Measurements from ENCODE around the gene MTCL1.

Gene MTCL1

DNA sequence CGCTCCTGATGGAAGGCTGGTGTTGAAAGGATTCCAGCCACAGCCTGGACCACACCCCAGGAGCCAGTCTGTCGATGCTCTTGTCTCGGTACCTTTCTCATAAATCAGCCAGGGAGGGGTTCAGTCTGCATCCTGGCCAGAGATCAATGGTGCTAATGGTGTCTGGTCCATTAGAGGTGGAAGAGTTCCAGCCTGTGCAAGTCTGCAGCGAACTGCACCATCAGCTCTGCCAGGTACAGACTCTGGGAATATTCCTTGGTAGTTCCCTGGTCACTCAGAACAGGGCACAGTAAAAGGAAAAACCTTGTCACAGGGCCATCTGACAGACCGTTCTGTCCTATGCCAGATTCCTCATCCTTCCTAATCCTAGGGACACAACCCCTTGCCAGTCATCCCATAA is 164.3 kb downstream of the MTCL1 start:
- TF ChIP-seq ZBTB7A (IDR thresholded peaks at IDR 0.05; ENCODE audit: low read depth) (no peak), TAF1 (IDR thresholded peaks at IDR 0.05; ENCODE audit: low read depth) (no peak), TCF12 (IDR thresholded peaks at IDR 0.05; ENCODE audit: low read depth) (no peak), YY1 (IDR thresholded peaks at IDR 0.05; ENCODE audit: low read depth) (no peak), TEAD4 (IDR thresholded peaks at IDR 0.05) (no peak), NFIC (IDR thresholded peaks at IDR 0.05) (no peak), FOXM1 (IDR thresholded peaks at IDR 0.05; ENCODE audit: borderline replicate concordance, low read depth) (no peak), CEBPB (IDR thresholded peaks at IDR 0.05) (no peak)
- TF ChIP-seq, protein P1, sequence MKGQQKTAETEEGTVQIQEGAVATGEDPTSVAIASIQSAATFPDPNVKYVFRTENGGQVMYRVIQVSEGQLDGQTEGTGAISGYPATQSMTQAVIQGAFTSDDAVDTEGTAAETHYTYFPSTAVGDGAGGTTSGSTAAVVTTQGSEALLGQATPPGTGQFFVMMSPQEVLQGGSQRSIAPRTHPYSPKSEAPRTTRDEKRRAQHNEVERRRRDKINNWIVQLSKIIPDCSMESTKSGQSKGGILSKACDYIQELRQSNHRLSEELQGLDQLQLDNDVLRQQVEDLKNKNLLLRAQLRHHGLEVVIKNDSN (IDR thresholded peaks at IDR 0.05), result no peak
- TF ChIP-seq, protein P2, sequence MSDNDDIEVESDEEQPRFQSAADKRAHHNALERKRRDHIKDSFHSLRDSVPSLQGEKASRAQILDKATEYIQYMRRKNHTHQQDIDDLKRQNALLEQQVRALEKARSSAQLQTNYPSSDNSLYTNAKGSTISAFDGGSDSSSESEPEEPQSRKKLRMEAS (IDR thresholded peaks at IDR 0.05), result no peak

DNA sequence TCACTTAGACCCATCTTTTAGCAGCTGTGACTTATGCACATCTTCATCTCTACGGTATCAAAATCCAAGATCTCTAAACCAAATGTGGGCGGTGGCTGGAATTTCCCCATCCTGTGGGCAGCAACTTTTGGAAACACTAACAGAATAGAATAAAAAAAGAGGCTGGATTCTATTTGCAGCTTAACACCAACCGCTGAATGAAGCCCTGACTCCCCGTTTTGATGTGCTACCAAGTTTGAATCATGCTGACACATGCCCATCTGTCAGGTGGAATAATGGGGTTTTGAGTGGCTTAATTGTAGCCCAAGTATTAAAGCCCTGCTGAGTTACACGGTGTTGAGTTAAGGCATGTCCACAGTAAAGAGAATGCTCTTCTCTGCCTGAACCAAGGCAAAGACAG is 165.2 kb downstream of the MTCL1 start:
- TF ChIP-seq NFIC (IDR thresholded peaks at IDR 0.05) (no peak), TEAD4 (IDR thresholded peaks at IDR 0.05) (no peak), YY1 (IDR thresholded peaks at IDR 0.05; ENCODE audit: low read depth) (no peak), TCF12 (IDR thresholded peaks at IDR 0.05; ENCODE audit: low read depth) (no peak), EGR1 (IDR thresholded peaks at IDR 0.05) (no peak)
- TF ChIP-seq, protein P3, sequence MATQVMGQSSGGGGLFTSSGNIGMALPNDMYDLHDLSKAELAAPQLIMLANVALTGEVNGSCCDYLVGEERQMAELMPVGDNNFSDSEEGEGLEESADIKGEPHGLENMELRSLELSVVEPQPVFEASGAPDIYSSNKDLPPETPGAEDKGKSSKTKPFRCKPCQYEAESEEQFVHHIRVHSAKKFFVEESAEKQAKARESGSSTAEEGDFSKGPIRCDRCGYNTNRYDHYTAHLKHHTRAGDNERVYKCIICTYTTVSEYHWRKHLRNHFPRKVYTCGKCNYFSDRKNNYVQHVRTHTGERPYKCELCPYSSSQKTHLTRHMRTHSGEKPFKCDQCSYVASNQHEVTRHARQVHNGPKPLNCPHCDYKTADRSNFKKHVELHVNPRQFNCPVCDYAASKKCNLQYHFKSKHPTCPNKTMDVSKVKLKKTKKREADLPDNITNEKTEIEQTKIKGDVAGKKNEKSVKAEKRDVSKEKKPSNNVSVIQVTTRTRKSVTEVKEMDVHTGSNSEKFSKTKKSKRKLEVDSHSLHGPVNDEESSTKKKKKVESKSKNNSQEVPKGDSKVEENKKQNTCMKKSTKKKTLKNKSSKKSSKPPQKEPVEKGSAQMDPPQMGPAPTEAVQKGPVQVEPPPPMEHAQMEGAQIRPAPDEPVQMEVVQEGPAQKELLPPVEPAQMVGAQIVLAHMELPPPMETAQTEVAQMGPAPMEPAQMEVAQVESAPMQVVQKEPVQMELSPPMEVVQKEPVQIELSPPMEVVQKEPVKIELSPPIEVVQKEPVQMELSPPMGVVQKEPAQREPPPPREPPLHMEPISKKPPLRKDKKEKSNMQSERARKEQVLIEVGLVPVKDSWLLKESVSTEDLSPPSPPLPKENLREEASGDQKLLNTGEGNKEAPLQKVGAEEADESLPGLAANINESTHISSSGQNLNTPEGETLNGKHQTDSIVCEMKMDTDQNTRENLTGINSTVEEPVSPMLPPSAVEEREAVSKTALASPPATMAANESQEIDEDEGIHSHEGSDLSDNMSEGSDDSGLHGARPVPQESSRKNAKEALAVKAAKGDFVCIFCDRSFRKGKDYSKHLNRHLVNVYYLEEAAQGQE (IDR thresholded peaks at IDR 0.05; ENCODE audit: low read depth), result no peak
- TF ChIP-seq, protein P2 (IDR thresholded peaks at IDR 0.05), result no peak

DNA sequence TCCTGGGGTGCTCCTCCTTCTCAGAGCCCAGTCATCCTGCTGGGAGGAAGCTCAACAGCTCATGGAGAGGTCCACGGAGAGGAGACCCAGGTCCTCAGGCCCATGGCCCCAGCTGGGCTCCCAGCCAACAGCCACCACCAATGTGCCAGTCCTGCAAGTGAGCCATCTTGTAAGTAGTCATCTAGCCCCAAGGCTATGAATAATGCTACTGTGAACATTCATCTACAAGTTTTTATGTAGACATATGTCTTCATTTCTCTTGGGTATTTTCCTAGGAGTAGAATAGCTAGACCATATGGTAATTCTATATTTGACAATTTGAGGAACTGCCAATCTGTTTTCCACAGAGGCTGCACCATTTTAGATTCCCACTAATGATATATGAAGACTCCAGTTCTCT is 166.1 kb downstream of the MTCL1 start:
- no peak for TF ChIP-seq TCF12 (IDR thresholded peaks at IDR 0.05; ENCODE audit: low read depth)
- no peak for TF ChIP-seq TEAD4 (IDR thresholded peaks at IDR 0.05)
- TF ChIP-seq, protein P2 (IDR thresholded peaks at IDR 0.05), result no peak
- no peak for TF ChIP-seq EP300 (IDR thresholded peaks at IDR 0.05; ENCODE audit: borderline replicate concordance)
- no peak for TF ChIP-seq CEBPB (IDR thresholded peaks at IDR 0.05)
- TF ChIP-seq YY1 (IDR thresholded peaks at IDR 0.05; ENCODE audit: low read depth), result no peak
- TF ChIP-seq TAF1 (IDR thresholded peaks at IDR 0.05; ENCODE audit: low read depth), result no peak
- TF ChIP-seq ZBTB7A (IDR thresholded peaks at IDR 0.05; ENCODE audit: low read depth), result no peak
- no peak for TF ChIP-seq EGR1 (IDR thresholded peaks at IDR 0.05)
- TF ChIP-seq, protein P3 (IDR thresholded peaks at IDR 0.05; ENCODE audit: low read depth), result no peak
- no peak for TF ChIP-seq CREB1 (IDR thresholded peaks at IDR 0.05; ENCODE audit: low read depth)
- TF ChIP-seq RAD21 (IDR thresholded peaks at IDR 0.05; ENCODE audit: low read depth), result no peak
- no peak for TF ChIP-seq FOXM1 (IDR thresholded peaks at IDR 0.05; ENCODE audit: borderline replicate concordance, low read depth)
- TF ChIP-seq, protein P1 (IDR thresholded peaks at IDR 0.05), result no peak
- TF ChIP-seq NFIC (IDR thresholded peaks at IDR 0.05), result no peak

DNA sequence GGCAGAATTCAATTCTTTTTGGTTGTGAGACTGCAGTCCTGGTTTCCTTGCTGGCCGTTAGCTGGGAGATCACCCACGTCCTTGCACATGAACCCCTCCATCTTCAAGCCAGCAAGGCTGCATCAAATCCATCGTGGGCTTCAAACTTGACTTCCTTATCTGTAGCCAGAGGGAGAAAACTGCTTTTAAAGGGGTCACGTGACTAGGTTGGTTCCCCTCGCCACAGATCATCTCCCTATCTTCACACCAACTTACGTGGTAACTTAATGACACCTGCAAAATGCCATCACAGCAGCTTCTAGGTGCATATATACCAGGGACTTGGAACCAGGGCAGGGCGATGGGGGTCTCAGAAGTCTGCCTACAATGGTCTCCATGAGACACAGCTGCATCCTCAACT is 169.5 kb downstream of the MTCL1 start:
- TF ChIP-seq CEBPB (IDR thresholded peaks at IDR 0.05) (no peak), RAD21 (IDR thresholded peaks at IDR 0.05; ENCODE audit: low read depth) (no peak), YY1 (IDR thresholded peaks at IDR 0.05; ENCODE audit: low read depth) (no peak), ZBTB7A (IDR thresholded peaks at IDR 0.05; ENCODE audit: low read depth) (no peak), TEAD4 (IDR thresholded peaks at IDR 0.05) (no peak), NFIC (IDR thresholded peaks at IDR 0.05) (no peak), EGR1 (IDR thresholded peaks at IDR 0.05) (no peak)
- TF ChIP-seq, protein P2 (IDR thresholded peaks at IDR 0.05), result no peak
- TF ChIP-seq, protein P3 (IDR thresholded peaks at IDR 0.05; ENCODE audit: low read depth), result no peak

Data from Ishikawa (cell line).